ENCODE results near the gene TBXT. TPM values are rescaled to one million over a fixed set of nuclear protein-coding genes. Genes with fewer than 3 reads are reported as not detected.

Gene TBXT
- total and polyA plus RNA-seq, 2 of the 13 experiments (the other 11 are each of a cell fraction or from before 2014, with no cell fraction given): not detected

- no peak for TF ChIP-seq ZNF224 (CRISPR knock-in tag; IDR thresholded peaks at IDR 0.05)
Measured at GRCh38 chr6:166168616-166169548, 1.2 kb upstream of the TBXT start (continued).

- in situ Hi-C loops (cut with HindIII; ENCODE audit: extremely low pct_ligation_motif_present, low pct_unique_long_range_greater_than_20kb): no loop called here
- Histone ChIP-seq H4K20me1 (ENCODE audit: insufficient read depth, low read length) (no peaks in the 10 kb centered on the region), H3K79me2 (ENCODE audit: insufficient read depth, low read length) (no peaks in the 10 kb centered on the region), H3K36me3 (replicated peaks in 1 of 2; ENCODE audit: control insufficient read depth in 1 of 2, insufficient read depth in 2 of 2, low read length in 2 of 2) (no peaks in the 10 kb centered on the region), H3K4me3 (replicated peaks in 1 of 3; ENCODE audit: insufficient read depth in 1 of 3, low read depth in 2 of 3, low read length in 3 of 3) (no peak overlapping the region), H2AFZ (ENCODE audit: low read length) (no peak overlapping the region), H3K27ac (ENCODE audit: extremely low read length, insufficient read depth, low read length) (no peak overlapping the region), H3K9ac (ENCODE audit: insufficient read depth, low read depth, low read length) (no peak overlapping the region), H3K27me3 (ENCODE audit: control insufficient read depth in 1 of 2, insufficient read depth in 2 of 2, low read length in 2 of 2) (peaks cover 23 to 78% of the 10 kb centered on the region in 2 experiments), H3K4me1 (ENCODE audit: insufficient read depth, low read length) (no peaks in the 10 kb centered on the region), H3K9me3 (ENCODE audit: low read length) (no peaks in the 10 kb centered on the region), H3K4me2 (ENCODE audit: low read depth, low read length) (no peak overlapping the region)
- ChIA-PET POLR2A (no interaction called here), CTCF (ENCODE audit: low intra/inter-chr PET ratio, low total read pairs) (no interaction called here)
- intact Hi-C loops (cut with micrococcal nuclease; ENCODE audit: unreplicated experiment): no loop called here
- ATAC-seq (no peak), DNase-seq (ENCODE audit: low spot score) (no peak), FAIRE-seq (no peak)
- no TSS peak for BruUV-seq (replicated peaks)
- 58% methylated on average over 38 of the region's 44 CpGs for WGBS (ENCODE audit: low lambda C conversion rate)
- TF ChIP-seq PHF8 (CRISPR knock-in tag; IDR thresholded peaks at IDR 0.05) (no peak), ZBTB43 (CRISPR knock-in tag; conservative IDR thresholded peaks at IDR 0.05) (no peak), RXRA (CRISPR knock-in tag; IDR thresholded peaks at IDR 0.05) (no peak), TBP (CRISPR knock-in tag; IDR thresholded peaks at IDR 0.05) (no peak), ZKSCAN8 (CRISPR knock-in tag; IDR thresholded peaks at IDR 0.05; ENCODE audit: borderline replicate concordance) (no peak), TGIF2 (CRISPR knock-in tag; IDR thresholded peaks at IDR 0.05) (no peak), CHD2 (IDR thresholded peaks at IDR 0.05; ENCODE audit: low read depth, low read length) (no peak), POLR2AphosphoS5 (IDR thresholded peaks at IDR 0.05; ENCODE audit: low read depth, low read length) (no peak), ZNF788 (CRISPR knock-in tag; IDR thresholded peaks at IDR 0.05; ENCODE audit: borderline replicate concordance) (no peak), GPN1 (CRISPR knock-in tag; IDR thresholded peaks at IDR 0.05; ENCODE audit: borderline replicate concordance) (no peak), ARID4A (CRISPR knock-in tag; IDR thresholded peaks at IDR 0.05; ENCODE audit: borderline replicate concordance) (no peak), ASH2L (IDR thresholded peaks at IDR 0.05; ENCODE audit: insufficient read length, low read depth, low read length) (no peak), NCOA5 (CRISPR knock-in tag; IDR thresholded peaks at IDR 0.05) (no peak), NCOA1 (CRISPR knock-in tag; IDR thresholded peaks at IDR 0.05) (no peak), ZBTB7A (CRISPR knock-in tag; IDR thresholded peaks at IDR 0.05) (no peak), PBX2 (CRISPR knock-in tag; IDR thresholded peaks at IDR 0.05) (no peak)
Measured at GRCh38 chr6:166167258-166167731, 356 bp downstream of the TBXT start.
